ENCODE data around the gene RNF148. TPM values are rescaled to one million over a fixed set of nuclear protein-coding genes. Genes with fewer than 3 reads are reported as not detected.

RNF148 gene
- total and polyA plus RNA-seq, 7 donors: 0.09 to 1.4 (median 0.79) TPM; not detected in 3

DNA sequence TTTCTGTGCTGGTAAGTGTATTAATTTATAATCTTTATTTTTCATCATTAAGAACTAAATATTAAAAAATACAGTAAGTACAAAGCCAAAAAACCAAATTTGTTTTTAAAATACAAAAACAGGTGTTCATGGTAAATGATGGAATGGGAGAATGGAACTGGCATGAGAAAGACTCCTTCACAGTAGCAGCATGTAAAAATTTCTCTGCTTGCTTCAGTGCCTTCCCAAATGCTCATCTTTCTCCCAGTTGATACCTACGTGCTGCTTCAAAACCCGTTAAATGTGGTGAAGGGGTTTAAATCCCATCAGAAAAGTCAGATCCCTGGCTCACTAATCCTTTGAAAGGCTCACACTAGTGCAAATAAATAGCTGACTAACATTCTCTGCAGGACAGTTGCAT lies 8.0 kb downstream of the RNF148 start:
- no peak for DNase-seq
- no peaks in the 10 kb centered on the region for H3K4me1 ChIP-seq
- H3K27me3 ChIP-seq: no peaks in the 10 kb centered on the region
- no peak overlapping the region for H3K27ac ChIP-seq
- WGBS, 2 donors: 93 to 94% methylated on average over 2 of the region's 2 CpGs
- H3K4me3 ChIP-seq: no peak overlapping the region
- no peaks in the 10 kb centered on the region for H3K36me3 ChIP-seq
- no peak for TF ChIP-seq POLR2AphosphoS5 (IDR thresholded peaks at IDR 0.05)
- TF ChIP-seq EP300 (IDR thresholded peaks at IDR 0.05): no peak
- TF ChIP-seq POLR2A (IDR thresholded peaks at IDR 0.05): no peak
- TF ChIP-seq, protein P1, sequence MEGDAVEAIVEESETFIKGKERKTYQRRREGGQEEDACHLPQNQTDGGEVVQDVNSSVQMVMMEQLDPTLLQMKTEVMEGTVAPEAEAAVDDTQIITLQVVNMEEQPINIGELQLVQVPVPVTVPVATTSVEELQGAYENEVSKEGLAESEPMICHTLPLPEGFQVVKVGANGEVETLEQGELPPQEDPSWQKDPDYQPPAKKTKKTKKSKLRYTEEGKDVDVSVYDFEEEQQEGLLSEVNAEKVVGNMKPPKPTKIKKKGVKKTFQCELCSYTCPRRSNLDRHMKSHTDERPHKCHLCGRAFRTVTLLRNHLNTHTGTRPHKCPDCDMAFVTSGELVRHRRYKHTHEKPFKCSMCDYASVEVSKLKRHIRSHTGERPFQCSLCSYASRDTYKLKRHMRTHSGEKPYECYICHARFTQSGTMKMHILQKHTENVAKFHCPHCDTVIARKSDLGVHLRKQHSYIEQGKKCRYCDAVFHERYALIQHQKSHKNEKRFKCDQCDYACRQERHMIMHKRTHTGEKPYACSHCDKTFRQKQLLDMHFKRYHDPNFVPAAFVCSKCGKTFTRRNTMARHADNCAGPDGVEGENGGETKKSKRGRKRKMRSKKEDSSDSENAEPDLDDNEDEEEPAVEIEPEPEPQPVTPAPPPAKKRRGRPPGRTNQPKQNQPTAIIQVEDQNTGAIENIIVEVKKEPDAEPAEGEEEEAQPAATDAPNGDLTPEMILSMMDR (IDR thresholded peaks at IDR 0.05): no peak
- intact Hi-C loops (cut with DNase I): no loop called here
- H3K9me3 ChIP-seq: no peaks in the 10 kb centered on the region

DNA sequence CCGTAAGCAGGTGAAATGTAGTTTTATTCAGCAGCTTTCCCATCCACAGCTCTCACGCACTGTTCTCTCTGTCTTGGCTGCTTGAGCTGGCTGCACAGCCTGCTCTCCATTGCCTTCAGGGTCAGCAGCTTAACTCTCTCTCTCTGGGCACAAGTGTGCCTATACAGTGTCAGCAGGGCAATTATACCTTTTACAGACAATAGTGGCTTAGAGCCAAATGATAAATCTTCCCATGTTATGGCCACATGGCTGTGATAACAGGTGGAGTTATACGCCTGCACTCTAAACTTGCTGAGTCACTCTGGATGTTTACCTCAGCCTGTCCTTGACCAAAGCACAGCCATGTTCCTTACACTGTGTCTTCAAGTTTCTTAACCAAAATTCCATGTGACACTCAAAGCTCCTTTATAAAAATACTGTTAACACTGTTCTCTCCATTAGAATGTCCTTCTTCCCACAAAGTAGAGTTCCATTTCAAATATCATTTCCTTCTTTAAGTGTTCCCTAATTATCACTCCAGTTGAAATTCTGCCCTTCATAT lies 9.9 kb downstream of the RNF148 start:
- H3K4me3 ChIP-seq: no peak overlapping the region
- intact Hi-C loops (cut with DNase I): no loop called here
- no peaks in the 10 kb centered on the region for H3K4me1 ChIP-seq
- no peaks in the 10 kb centered on the region for H3K9me3 ChIP-seq
- 85 to 93% methylated on average over 3 of the region's 3 CpGs for WGBS, 2 donors
- no peak for TF ChIP-seq POLR2AphosphoS5 (IDR thresholded peaks at IDR 0.05)
- no peak for TF ChIP-seq POLR2A (IDR thresholded peaks at IDR 0.05)
- no peak for TF ChIP-seq EP300 (IDR thresholded peaks at IDR 0.05)
- TF ChIP-seq, protein P1 (IDR thresholded peaks at IDR 0.05): no peak
- no peak overlapping the region for H3K27ac ChIP-seq
- DNase-seq: no peak
- no peaks in the 10 kb centered on the region for H3K36me3 ChIP-seq
- no peaks in the 10 kb centered on the region for H3K27me3 ChIP-seq

DNA sequence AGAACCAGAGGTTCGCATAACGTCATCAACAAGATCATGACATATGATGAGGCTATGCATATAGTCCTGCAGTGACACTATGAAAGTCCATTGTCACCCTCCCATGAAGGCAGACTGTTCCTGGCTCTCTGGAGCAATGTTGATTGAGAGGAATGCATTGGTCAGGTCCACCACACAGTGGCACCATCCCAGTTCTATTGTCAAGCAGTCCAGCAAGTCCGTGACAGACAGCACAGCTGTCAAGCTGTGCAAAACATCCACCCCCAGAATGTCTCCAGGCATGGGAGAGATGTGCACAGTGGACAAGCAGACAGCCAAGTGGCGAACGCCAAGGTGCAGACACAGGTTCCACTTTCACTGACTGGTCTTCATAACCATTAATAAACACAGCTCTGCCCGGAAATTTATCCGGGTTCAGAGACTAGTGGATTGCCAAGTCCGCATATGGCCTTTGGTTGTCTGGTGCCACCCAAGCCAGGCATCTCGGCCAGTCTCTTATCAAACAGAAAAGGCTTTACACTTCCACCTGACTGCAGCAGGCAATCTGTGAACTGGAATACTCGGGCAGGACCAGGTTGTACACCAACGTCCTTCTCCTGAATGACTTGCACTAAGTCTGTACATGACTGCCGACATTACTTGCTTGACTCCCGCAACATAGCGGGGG lies 11.0 kb downstream of the RNF148 start:
- 94 to 97% methylated on average over 14 of the region's 14 CpGs for WGBS, 2 donors
- no peak overlapping the region for H3K4me3 ChIP-seq
- no peak for DNase-seq
- H3K9me3 ChIP-seq: no peaks in the 10 kb centered on the region
- H3K36me3 ChIP-seq: no peaks in the 10 kb centered on the region
- no peaks in the 10 kb centered on the region for H3K27me3 ChIP-seq
- no peak overlapping the region for H3K27ac ChIP-seq
- TF ChIP-seq, protein P1 (IDR thresholded peaks at IDR 0.05): no peak
- no peak for TF ChIP-seq POLR2AphosphoS5 (IDR thresholded peaks at IDR 0.05)
- TF ChIP-seq POLR2A (IDR thresholded peaks at IDR 0.05): no peak
- no peak for TF ChIP-seq EP300 (IDR thresholded peaks at IDR 0.05)
- H3K4me1 ChIP-seq: no peaks in the 10 kb centered on the region
- intact Hi-C loops (cut with DNase I): no loop called here

DNA sequence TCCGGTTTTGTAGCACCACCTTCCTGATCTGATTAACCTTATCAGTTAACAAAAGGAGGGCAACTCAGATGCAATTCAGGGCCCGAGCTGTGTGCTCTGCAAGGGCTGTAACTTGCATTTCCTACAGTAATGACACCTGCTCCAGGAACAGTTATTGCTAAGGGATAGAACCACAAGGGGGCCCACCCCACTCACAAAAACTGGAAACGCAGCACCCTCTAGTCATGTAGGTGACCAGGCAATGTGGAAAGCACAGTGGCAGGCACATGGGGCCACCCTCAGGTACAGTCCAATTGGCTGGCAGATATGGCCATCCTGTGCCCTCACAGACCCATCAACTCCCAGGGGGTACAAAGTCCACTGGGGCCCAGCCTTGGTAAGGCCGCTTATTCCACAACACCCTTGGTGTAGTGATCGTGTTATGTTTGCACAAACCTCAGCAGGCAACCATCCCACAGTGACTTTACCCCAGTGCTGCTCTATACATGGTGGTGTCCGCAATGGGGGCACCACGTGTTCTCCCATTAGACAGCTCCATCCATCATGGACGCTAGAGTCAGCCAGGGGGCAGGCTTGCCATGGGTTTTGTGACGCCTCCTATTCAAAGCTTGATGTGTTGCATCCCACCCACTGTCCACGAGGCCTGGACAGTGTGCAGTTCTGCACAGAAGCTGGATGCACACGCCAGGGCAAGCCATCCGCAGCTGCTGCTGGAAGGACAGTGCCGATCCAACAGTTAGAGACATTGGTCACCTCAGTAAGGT lies 13.2 kb downstream of the RNF148 start:
- no peak overlapping the region for H3K27ac ChIP-seq
- TF ChIP-seq EP300 (IDR thresholded peaks at IDR 0.05): no peak
- TF ChIP-seq POLR2A (IDR thresholded peaks at IDR 0.05): no peak
- no peak for TF ChIP-seq POLR2AphosphoS5 (IDR thresholded peaks at IDR 0.05)
- TF ChIP-seq, protein P1 (IDR thresholded peaks at IDR 0.05): no peak
- H3K9me3 ChIP-seq: no peaks in the 10 kb centered on the region
- H3K36me3 ChIP-seq: no peaks in the 10 kb centered on the region
- no peak overlapping the region for H3K4me3 ChIP-seq
- H3K4me1 ChIP-seq: no peaks in the 10 kb centered on the region
- no peaks in the 10 kb centered on the region for H3K27me3 ChIP-seq
- WGBS, 2 donors: 90 to 92% methylated on average over 13 of the region's 13 CpGs
- intact Hi-C loops (cut with DNase I): no loop called here
- no peak for DNase-seq

Measured in sigmoid colon (tissue), 7 donors.